GM06990 (cell line): ENCODE data around the gene CDC23.
"Not testable (repeated sequence)": the region's sequence is repeated elsewhere in the genome, so short reads cannot be mapped to it uniquely, and the experiment has no call there.

ENCODE experiments used
- DNase-seq: peaks from one replicate; pipeline ENCODE4 v3.0.0-alpha.2; 2011; ENCODE audit not compliant: insufficient read length; ENCODE audit errors: extremely low read depth
- H3K27me3 ChIP-seq: replicated peaks from 2 replicates; pipeline ENCODE4 v1.6.0; 2011; ENCODE audit warnings: low read length; ENCODE audit not compliant: control insufficient read depth, insufficient read depth
- H3K36me3 ChIP-seq: 2 replicates; pipeline ENCODE4 v1.5.1; 2011; ENCODE audit warnings: low read length; ENCODE audit not compliant: control insufficient read depth, insufficient read depth
- H3K4me3 ChIP-seq: replicated peaks from 2 replicates; pipeline ENCODE4 v1.5.1; 2011; ENCODE audit warnings: low read depth, mild to moderate bottlenecking, control low read depth, low read length
- CTCF ChIP-seq: IDR thresholded peaks from 2 replicates; pipeline ENCODE4 v1.5.1; 2011; ENCODE audit warnings: low read length, control low read depth, mild to moderate bottlenecking, inconsistent platforms; ENCODE audit not compliant: insufficient read depth, poor library complexity, severe bottlenecking

CDC23 gene

GRCh38 chr5:138163721-138164120 is 49.4 kb downstream of the CDC23 start:
- Histone ChIP-seq H3K27me3 (no peaks in the 10 kb centered on the region), H3K36me3 (peaks cover 40% of the 10 kb centered on the region), H3K4me3 (no peak overlapping the region)
- no peak for TF ChIP-seq CTCF
- DNase-seq = no peak

- DNase-seq = no peak
- TF ChIP-seq CTCF = no peak
- Histone ChIP-seq H3K4me3 (no peak overlapping the region), H3K36me3 (peaks cover 34% of the 10 kb centered on the region), H3K27me3 (no peaks in the 10 kb centered on the region)
These were observed 52.4 kb downstream of the CDC23 start for GRCh38 chr5:138160706-138161105.

GRCh38 chr5:138159666-138160065 is 53.5 kb downstream of the CDC23 start:
- Histone ChIP-seq H3K4me3 (no peak overlapping the region), H3K27me3 (no peaks in the 10 kb centered on the region), H3K36me3 (peaks cover 27% of the 10 kb centered on the region)
- DNase-seq = no peak
- TF ChIP-seq CTCF = no peak

- Histone ChIP-seq H3K4me3 (no peak overlapping the region), H3K27me3 (no peaks in the 10 kb centered on the region), H3K36me3 (peaks cover 16% of the 10 kb centered on the region)
- TF ChIP-seq CTCF = no peak
- DNase-seq = no peak
These were observed 55.5 kb downstream of the CDC23 start for GRCh38 chr5:138157626-138158025.

- H3K27me3 ChIP-seq, H3K4me3 ChIP-seq, DNase-seq: not testable (repeated sequence)
- H3K36me3 ChIP-seq = peaks cover 10% of the 10 kb centered on the region
These were observed 57.1 kb downstream of the CDC23 start for GRCh38 chr5:138155977-138156376.

GRCh38 chr5:138149530-138149929 is 63.6 kb downstream of the CDC23 start:
- no peak overlapping the region for H3K4me3 ChIP-seq
- no peak for TF ChIP-seq CTCF
- H3K36me3 ChIP-seq = no peaks in the 10 kb centered on the region
- no peaks in the 10 kb centered on the region for H3K27me3 ChIP-seq
- no peak for DNase-seq
